GOT3 (cell line): Measurements from ENCODE around the gene PDIA6.
"Not testable (repeated sequence)": the region's sequence is repeated elsewhere in the genome, so short reads cannot be mapped to it uniquely, and the experiment has no call there.

ENCODE experiments used
- DNase-seq: peaks from one replicate; lab custom pipeline; 2025; ENCODE audit warnings: mixed read lengths; lab: John Stamatoyannopoulos, UW

Gene PDIA6

GRCh38 chr2:10810202-10811161 is 2.1 kb downstream of the PDIA6 start:
- DNase-seq: no peak

GRCh38 chr2:10806543-10806942 is 6.0 kb downstream of the PDIA6 start:
- DNase-seq: no peak

GRCh38 chr2:10805990-10806389 is 6.6 kb downstream of the PDIA6 start:
- DNase-seq: not testable (repeated sequence)

GRCh38 chr2:10802657-10803056 is 9.9 kb downstream of the PDIA6 start:
- DNase-seq: no peak

GRCh38 chr2:10800163-10800562 is 12.4 kb downstream of the PDIA6 start:
- no peak for DNase-seq

- DNase-seq: no peak
These were observed 13.8 kb downstream of the PDIA6 start for GRCh38 chr2:10798783-10799182.

GRCh38 chr2:10796703-10797102 is 15.9 kb downstream of the PDIA6 start:
- DNase-seq: no peak

- no peak for DNase-seq
These were observed 17.0 kb downstream of the PDIA6 start for GRCh38 chr2:10795508-10796046.

GRCh38 chr2:10794876-10795275 is 17.7 kb downstream of the PDIA6 start:
- DNase-seq: no peak

GRCh38 chr2:10793816-10794215 is 18.8 kb downstream of the PDIA6 start:
- DNase-seq: no peak

- no peak for DNase-seq
These were observed 19.8 kb downstream of the PDIA6 start for GRCh38 chr2:10792660-10793400.

GRCh38 chr2:10792001-10792634 is 20.5 kb downstream of the PDIA6 start:
- no peak for DNase-seq

GRCh38 chr2:10790228-10790973 is 22.2 kb downstream of the PDIA6 start:
- DNase-seq: no peak

GRCh38 chr2:10788855-10789254 is 23.7 kb downstream of the PDIA6 start:
- no peak for DNase-seq

GRCh38 chr2:10787176-10787968 is 25.2 kb downstream of the PDIA6 start:
- DNase-seq: no peak

- DNase-seq: no peak
These were observed 26.2 kb downstream of the PDIA6 start for GRCh38 chr2:10786240-10786982.

- DNase-seq: no peak
These were observed 27.3 kb downstream of the PDIA6 start for GRCh38 chr2:10785260-10785659.

GRCh38 chr2:10784719-10785118 is 27.9 kb downstream of the PDIA6 start:
- no peak for DNase-seq

- no peak for DNase-seq
These were observed 29.2 kb downstream of the PDIA6 start for GRCh38 chr2:10783421-10783820.

- no peak for DNase-seq
These were observed 30.8 kb downstream of the PDIA6 start for GRCh38 chr2:10781746-10782145.
